ENCODE data around the gene VPS41.

GRCh38 chr7:38840736-38841460 lies 68.1 kb downstream of the VPS41 start:
- TF ChIP-seq, protein P1, sequence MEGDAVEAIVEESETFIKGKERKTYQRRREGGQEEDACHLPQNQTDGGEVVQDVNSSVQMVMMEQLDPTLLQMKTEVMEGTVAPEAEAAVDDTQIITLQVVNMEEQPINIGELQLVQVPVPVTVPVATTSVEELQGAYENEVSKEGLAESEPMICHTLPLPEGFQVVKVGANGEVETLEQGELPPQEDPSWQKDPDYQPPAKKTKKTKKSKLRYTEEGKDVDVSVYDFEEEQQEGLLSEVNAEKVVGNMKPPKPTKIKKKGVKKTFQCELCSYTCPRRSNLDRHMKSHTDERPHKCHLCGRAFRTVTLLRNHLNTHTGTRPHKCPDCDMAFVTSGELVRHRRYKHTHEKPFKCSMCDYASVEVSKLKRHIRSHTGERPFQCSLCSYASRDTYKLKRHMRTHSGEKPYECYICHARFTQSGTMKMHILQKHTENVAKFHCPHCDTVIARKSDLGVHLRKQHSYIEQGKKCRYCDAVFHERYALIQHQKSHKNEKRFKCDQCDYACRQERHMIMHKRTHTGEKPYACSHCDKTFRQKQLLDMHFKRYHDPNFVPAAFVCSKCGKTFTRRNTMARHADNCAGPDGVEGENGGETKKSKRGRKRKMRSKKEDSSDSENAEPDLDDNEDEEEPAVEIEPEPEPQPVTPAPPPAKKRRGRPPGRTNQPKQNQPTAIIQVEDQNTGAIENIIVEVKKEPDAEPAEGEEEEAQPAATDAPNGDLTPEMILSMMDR (conservative IDR thresholded peaks at IDR 0.05 in 1 of 2, IDR thresholded peaks at IDR 0.05 in 1 of 2; ENCODE audit: extremely low read depth in 1 of 2, insufficient read depth in 1 of 2, low read depth in 1 of 2, low read length in 2 of 2): no peak
- TF ChIP-seq EZH2 (IDR thresholded peaks at IDR 0.05; ENCODE audit: borderline replicate concordance, low read length): no peak

All from mammary epithelial cell (primary cell).